ENCODE measurements around the gene GTF2E1.

The GTF2E1 gene

GRCh38 chr3:120765830-120766493 is 23.4 kb downstream of the GTF2E1 start:
- DNase-seq (ENCODE audit: extremely low spot score) = no peak
- ChIA-PET CTCF (interaction anchor here (0.6 to 1.0 kb wide), 3 partner anchors 29 to 207 kb away, joined by 3 to 4 read pairs (median 4); no protein-coding TSS in a partner anchor), POLR2A (interaction anchor here (0.5 to 0.7 kb wide), 2 partner anchors 170 to 446 kb away, joined by 3 read pairs; partner anchors contain the start of gene NDUFB4)
- no peak for TF ChIP-seq ELF4 (IDR thresholded peaks at IDR 0.05)
- TF ChIP-seq PKNOX1 (IDR thresholded peaks at IDR 0.05) = no peak
- no peak for TF ChIP-seq HDGF (IDR thresholded peaks at IDR 0.05; ENCODE audit: borderline replicate concordance)
- no peak for TF ChIP-seq CTBP1 (IDR thresholded peaks at IDR 0.05; ENCODE audit: borderline replicate concordance)
- no peak for TF ChIP-seq LEF1 (IDR thresholded peaks at IDR 0.05; ENCODE audit: borderline replicate concordance)
- no peak for TF ChIP-seq SUZ12 (IDR thresholded peaks at IDR 0.05)
- no peak for TF ChIP-seq ARNT (IDR thresholded peaks at IDR 0.05)
- no peak for TF ChIP-seq SP1 (IDR thresholded peaks at IDR 0.05)
- no peak for TF ChIP-seq TARDBP (IDR thresholded peaks at IDR 0.05)
- TF ChIP-seq NFRKB (IDR thresholded peaks at IDR 0.05) = no peak
- TF ChIP-seq ZNF384 (IDR thresholded peaks at IDR 0.05) = no peak
- no peak for TF ChIP-seq FOXA1 (IDR thresholded peaks at IDR 0.05)
- no peak for TF ChIP-seq L3MBTL2 (conservative IDR thresholded peaks at IDR 0.05)
- TF ChIP-seq FOXM1 (IDR thresholded peaks at IDR 0.05; ENCODE audit: borderline replicate concordance) = no peak
- TF ChIP-seq BHLHE40 (IDR thresholded peaks at IDR 0.05; ENCODE audit: borderline replicate concordance) = no peak
- TF ChIP-seq FOXK2 (IDR thresholded peaks at IDR 0.05) = no peak

GRCh38 chr3:120766576-120766975 is 24.0 kb downstream of the GTF2E1 start:
- CTCF ChIA-PET = interaction anchor here (0.6 to 1.0 kb wide), 2 partner anchors 146 to 208 kb away, joined by 4 read pairs; no protein-coding TSS in a partner anchor
- TF ChIP-seq ZNF384 (IDR thresholded peaks at IDR 0.05) (no peak), FOXK2 (IDR thresholded peaks at IDR 0.05) (no peak), TARDBP (IDR thresholded peaks at IDR 0.05) (no peak), ELF4 (IDR thresholded peaks at IDR 0.05) (no peak), SP1 (IDR thresholded peaks at IDR 0.05) (no peak)
- POLR2A ChIA-PET = interaction anchor here (0.5 kb wide), 1 partner anchor 446 kb away, joined by 3 read pairs; no protein-coding TSS in a partner anchor
- DNase-seq (ENCODE audit: extremely low spot score) = no peak

- no peak for DNase-seq (ENCODE audit: extremely low spot score)
- ChIA-PET CTCF (interaction anchor here (1.0 kb wide), 1 partner anchor 209 kb away, joined by 4 read pairs; no protein-coding TSS in a partner anchor), POLR2A (no interaction called here)
- TF ChIP-seq HDGF (IDR thresholded peaks at IDR 0.05; ENCODE audit: borderline replicate concordance) = no peak
- no peak for TF ChIP-seq SP1 (IDR thresholded peaks at IDR 0.05)
- TF ChIP-seq ZNF384 (IDR thresholded peaks at IDR 0.05) = no peak
- TF ChIP-seq PKNOX1 (IDR thresholded peaks at IDR 0.05) = no peak
- TF ChIP-seq BHLHE40 (IDR thresholded peaks at IDR 0.05; ENCODE audit: borderline replicate concordance) = no peak
- no peak for TF ChIP-seq LEF1 (IDR thresholded peaks at IDR 0.05; ENCODE audit: borderline replicate concordance)
- TF ChIP-seq ARNT (IDR thresholded peaks at IDR 0.05) = no peak
Observed at GRCh38 chr3:120767106-120767505, 24.6 kb downstream of the GTF2E1 start.

DNA sequence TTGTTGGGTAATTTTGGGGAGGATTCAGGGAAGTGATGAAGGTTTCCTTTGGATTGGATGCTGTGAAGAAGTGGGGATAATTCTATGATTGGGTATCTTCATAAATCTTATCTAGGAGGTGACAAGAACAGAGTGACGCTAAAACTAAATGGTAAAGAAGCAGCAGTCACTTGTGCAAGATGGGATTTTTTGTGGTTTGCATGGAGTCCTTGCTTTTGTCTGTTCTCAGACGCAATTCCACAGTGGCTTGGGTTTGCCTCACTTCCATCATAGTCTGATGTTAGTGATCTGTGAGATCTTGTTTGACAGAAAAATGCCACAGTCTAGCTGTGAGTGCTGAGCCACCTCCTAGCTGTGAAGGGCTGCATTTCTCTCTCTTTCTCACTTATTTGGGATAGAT is 26.9 kb downstream of the GTF2E1 start:
- DNase-seq (ENCODE audit: extremely low spot score) = no peak
- ChIA-PET POLR2A (no interaction called here), CTCF (interaction anchor here (0.5 kb wide), 1 partner anchor 44 kb away, joined by 3 read pairs; no protein-coding TSS in a partner anchor)
- TF ChIP-seq L3MBTL2 (conservative IDR thresholded peaks at IDR 0.05) (no peak), ARNT (IDR thresholded peaks at IDR 0.05) (no peak), SUZ12 (IDR thresholded peaks at IDR 0.05) (no peak), ELF4 (IDR thresholded peaks at IDR 0.05) (no peak), ZNF384 (IDR thresholded peaks at IDR 0.05) (no peak), FOXK2 (IDR thresholded peaks at IDR 0.05) (no peak), HDGF (IDR thresholded peaks at IDR 0.05; ENCODE audit: borderline replicate concordance) (no peak), FOXM1 (IDR thresholded peaks at IDR 0.05; ENCODE audit: borderline replicate concordance) (no peak), NFRKB (IDR thresholded peaks at IDR 0.05) (no peak), TARDBP (IDR thresholded peaks at IDR 0.05) (no peak), SP1 (IDR thresholded peaks at IDR 0.05) (no peak), LEF1 (IDR thresholded peaks at IDR 0.05; ENCODE audit: borderline replicate concordance) (no peak), BHLHE40 (IDR thresholded peaks at IDR 0.05; ENCODE audit: borderline replicate concordance) (no peak), PKNOX1 (IDR thresholded peaks at IDR 0.05) (no peak)

- TF ChIP-seq SP1 (IDR thresholded peaks at IDR 0.05) (no peak), TARDBP (IDR thresholded peaks at IDR 0.05) (no peak), FOXK2 (IDR thresholded peaks at IDR 0.05) (no peak), L3MBTL2 (conservative IDR thresholded peaks at IDR 0.05) (no peak), PKNOX1 (IDR thresholded peaks at IDR 0.05) (no peak), HDGF (IDR thresholded peaks at IDR 0.05; ENCODE audit: borderline replicate concordance) (no peak), SUZ12 (IDR thresholded peaks at IDR 0.05) (no peak), FOXA1 (IDR thresholded peaks at IDR 0.05) (no peak), BHLHE40 (IDR thresholded peaks at IDR 0.05; ENCODE audit: borderline replicate concordance) (no peak), ARNT (IDR thresholded peaks at IDR 0.05) (no peak), NFRKB (IDR thresholded peaks at IDR 0.05) (no peak), FOXM1 (IDR thresholded peaks at IDR 0.05; ENCODE audit: borderline replicate concordance) (no peak), ZNF384 (IDR thresholded peaks at IDR 0.05) (no peak), ELF4 (IDR thresholded peaks at IDR 0.05) (no peak), CTBP1 (IDR thresholded peaks at IDR 0.05; ENCODE audit: borderline replicate concordance) (no peak), LEF1 (IDR thresholded peaks at IDR 0.05; ENCODE audit: borderline replicate concordance) (no peak)
- DNase-seq (ENCODE audit: extremely low spot score) = no peak
- POLR2A ChIA-PET = no interaction called here
- CTCF ChIA-PET = no interaction called here
Observed at GRCh38 chr3:120770891-120771290, 28.3 kb downstream of the GTF2E1 start.
